Large intestine (tissue), 3 donors: ENCODE results near the gene ADGRV1. TPM values are rescaled to one million over a fixed set of nuclear protein-coding genes. Genes with fewer than 3 reads are reported as not detected.

Experiments used
- DNase-seq, 2 donors: peaks; one replicate each; pipeline versions ENCODE4 v3.0.0 to v3.0.0-alpha.2; 2013
- H3K27ac ChIP-seq: one replicate; pipeline ENCODE4 v1.5.1; 2013; ENCODE audit warnings: low read length
- H3K27me3 ChIP-seq: 2 replicates; pipeline ENCODE4 v1.6.1; 2013; ENCODE audit warnings: low read length; ENCODE audit not compliant: control insufficient read depth, insufficient read depth
- H3K36me3 ChIP-seq: 2 replicates; pipeline ENCODE4 v1.6.1; 2013; ENCODE audit warnings: low read length; ENCODE audit not compliant: control insufficient read depth, insufficient read depth
- H3K4me1 ChIP-seq: one replicate; pipeline ENCODE4 v1.6.1; 2013; ENCODE audit warnings: low read length; ENCODE audit not compliant: control insufficient read depth, insufficient read depth
- H3K4me3 ChIP-seq: one replicate; pipeline ENCODE4 v1.5.1; 2013; ENCODE audit warnings: low read length
- H3K9me3 ChIP-seq: one replicate; pipeline ENCODE4 v1.6.1; 2013; ENCODE audit warnings: mild to moderate bottlenecking, low read depth, low read length, moderate library complexity; ENCODE audit not compliant: control insufficient read depth
- WGBS: methylation state at CpG from one replicate; pipeline ENCODE4 v1.1.5; 2013; ENCODE audit warnings: low lambda C conversion rate; ENCODE audit not compliant: insufficient coverage; 5-methylcytosine and 5-hydroxymethylcytosine counted together
- polyA plus RNA-seq: library from polyadenylated mRNA; unstranded; fragments of 120-200 nt; gene quantifications from one replicate; pipeline ENCODE4 v1.2.1, GENCODE V29; 2013

Gene ADGRV1
- polyA plus RNA-seq, 1 donor, result 3.0 TPM

GRCh38 chr5:90877049-90877448 is 318.5 kb downstream of the ADGRV1 start:
- Histone ChIP-seq H3K4me3 (no peak overlapping the region), H3K9me3 (no peaks in the 10 kb centered on the region), H3K27me3 (no peaks in the 10 kb centered on the region), H3K4me1 (no peaks in the 10 kb centered on the region), H3K36me3 (no peaks in the 10 kb centered on the region), H3K27ac (no peak overlapping the region)
- 100% methylated on average over 1 of the region's 2 CpGs for WGBS
- DNase-seq, result no peak

- Histone ChIP-seq H3K9me3 (no peaks in the 10 kb centered on the region), H3K4me3 (no peak overlapping the region), H3K27me3 (no peaks in the 10 kb centered on the region), H3K4me1 (no peaks in the 10 kb centered on the region), H3K36me3 (no peaks in the 10 kb centered on the region), H3K27ac (no peak overlapping the region)
- 84% methylated on average over 3 of the region's 7 CpGs for WGBS
- DNase-seq, result peak in 1 of 2 donors; percentile 39
These were observed 319.5 kb downstream of the ADGRV1 start for GRCh38 chr5:90878081-90878480.

GRCh38 chr5:90878549-90879196 is 320.1 kb downstream of the ADGRV1 start:
- DNase-seq, result no peak
- H3K4me1 ChIP-seq, result no peaks in the 10 kb centered on the region

GRCh38 chr5:90881626-90882150 is 323.1 kb downstream of the ADGRV1 start:
- no peaks in the 10 kb centered on the region for H3K4me1 ChIP-seq
- H3K36me3 ChIP-seq, result no peaks in the 10 kb centered on the region
- H3K27me3 ChIP-seq, result no peaks in the 10 kb centered on the region
- WGBS, result 80% methylated on average over 1 of the region's 3 CpGs
- H3K27ac ChIP-seq, result no peak overlapping the region
- H3K9me3 ChIP-seq, result no peaks in the 10 kb centered on the region
- no peak for DNase-seq
- no peak overlapping the region for H3K4me3 ChIP-seq

More at GRCh38 chr5:90878549-90879196, 320.1 kb downstream of the ADGRV1 start:
- H3K27me3 ChIP-seq, result no peaks in the 10 kb centered on the region
- H3K27ac ChIP-seq, result no peak overlapping the region
- H3K4me3 ChIP-seq, result no peak overlapping the region
- 80% methylated on average over 1 of the region's 3 CpGs for WGBS
- no peaks in the 10 kb centered on the region for H3K9me3 ChIP-seq
- no peaks in the 10 kb centered on the region for H3K36me3 ChIP-seq

- H3K36me3 ChIP-seq, result no peaks in the 10 kb centered on the region
- no peaks in the 10 kb centered on the region for H3K4me1 ChIP-seq
- 100% methylated on average over 1 of the region's 2 CpGs for WGBS
- DNase-seq, result no peak
- no peaks in the 10 kb centered on the region for H3K9me3 ChIP-seq
- H3K27ac ChIP-seq, result no peak overlapping the region
- no peak overlapping the region for H3K4me3 ChIP-seq
- H3K27me3 ChIP-seq, result no peaks in the 10 kb centered on the region
These were observed 323.9 kb downstream of the ADGRV1 start for GRCh38 chr5:90882448-90882847.

GRCh38 chr5:90885180-90885868 is 326.7 kb downstream of the ADGRV1 start:
- H3K9me3 ChIP-seq, result no peaks in the 10 kb centered on the region
- no CpG with 5 or more reads among the region's 1 CpG for WGBS
- no peaks in the 10 kb centered on the region for H3K27me3 ChIP-seq
- no peak for DNase-seq
- no peak overlapping the region for H3K4me3 ChIP-seq
- peaks cover 4% of the 10 kb centered on the region for H3K4me1 ChIP-seq
- H3K27ac ChIP-seq, result no peak overlapping the region
- H3K36me3 ChIP-seq, result no peaks in the 10 kb centered on the region

GRCh38 chr5:90886381-90886780 is 327.8 kb downstream of the ADGRV1 start:
- no peaks in the 10 kb centered on the region for H3K36me3 ChIP-seq
- H3K27ac ChIP-seq, result no peak overlapping the region
- DNase-seq, result no peak
- no peak overlapping the region for H3K4me3 ChIP-seq
- 100% methylated on average over 5 of the region's 5 CpGs for WGBS
- H3K27me3 ChIP-seq, result no peaks in the 10 kb centered on the region
- H3K9me3 ChIP-seq, result no peaks in the 10 kb centered on the region
- peaks cover 4% of the 10 kb centered on the region for H3K4me1 ChIP-seq

- no peaks in the 10 kb centered on the region for H3K9me3 ChIP-seq
- H3K4me3 ChIP-seq, result no peak overlapping the region
- 100% methylated on average over 1 of the region's 1 CpG for WGBS
- peak in 1 of 2 donors; percentile 49 for DNase-seq
- H3K4me1 ChIP-seq, result peaks cover 4% of the 10 kb centered on the region
- H3K36me3 ChIP-seq, result no peaks in the 10 kb centered on the region
- no peaks in the 10 kb centered on the region for H3K27me3 ChIP-seq
- H3K27ac ChIP-seq, result no peak overlapping the region
These were observed 330.1 kb downstream of the ADGRV1 start for GRCh38 chr5:90888511-90889324.

- Histone ChIP-seq H3K27ac (no peak overlapping the region), H3K4me1 (peaks cover 4% of the 10 kb centered on the region), H3K9me3 (no peaks in the 10 kb centered on the region), H3K27me3 (no peaks in the 10 kb centered on the region), H3K4me3 (no peak overlapping the region), H3K36me3 (no peaks in the 10 kb centered on the region)
- no peak for DNase-seq
These were observed 330.7 kb downstream of the ADGRV1 start for GRCh38 chr5:90889325-90889600.

- no CpG with 5 or more reads among the region's 1 CpG for WGBS
- Histone ChIP-seq H3K36me3 (no peaks in the 10 kb centered on the region), H3K9me3 (no peaks in the 10 kb centered on the region), H3K27me3 (no peaks in the 10 kb centered on the region), H3K27ac (no peak overlapping the region), H3K4me3 (no peak overlapping the region), H3K4me1 (peaks cover 4% of the 10 kb centered on the region)
- peak in 1 of 2 donors; percentile 31 for DNase-seq
These were observed 331.6 kb downstream of the ADGRV1 start for GRCh38 chr5:90890180-90890579.
